HepG2 (cell line): ENCODE measurements around the gene CELSR2. TPM values are rescaled to one million over a fixed set of nuclear protein-coding genes. Genes with fewer than 3 reads are reported as not detected.

Experiments
- ATAC-seq: fragments of 200-7000 bp; cut with Tn5 transposase; 3 replicates; pipeline ENCODE4 v1.9.1; 2020; ENCODE audit warnings: mild to moderate bottlenecking, moderate library complexity
- BruUV-seq: library from RNA; stranded (reverse); fragments of 400-500 nt; replicated peaks from 2 replicates; lab custom pipeline; 2021; lab: Mats Ljungman, UMichigan
- CTCF ChIA-PET: fragments of 300-600 bp; formaldehyde crosslinking; extraction: SDS; loops from one replicate; lab custom pipeline; 2021; ENCODE audit warnings: low total read pairs, inconsistent platforms, low intra/inter-chr PET ratio; lab: Yijun Ruan, JAX
- POLR2A ChIA-PET: fragments of 350-600 bp; sonication (Branson Sonifier 250); formaldehyde crosslinking; loops from one replicate; lab custom pipeline; 2020; ENCODE audit warnings: antibody characterized with exemption, inconsistent platforms; lab: Yijun Ruan, JAX
- DNase-seq: peaks from one replicate; pipeline ENCODE4 v3.0.0-alpha.2; 2015; ENCODE audit warnings: low spot score
- FAIRE-seq: peaks from 3 replicates; lab custom pipeline; 2011; peaks lifted over from hg19 to GRCh38; lab: Jason Lieb, UNC
- H2AFZ ChIP-seq: one replicate; pipeline ENCODE4 v1.6.1; 2011; ENCODE audit warnings: low read length, inconsistent platforms
- H3K27ac ChIP-seq: fragments of 300-600 bp; 3 replicates; pipeline ENCODE4 v1.8.0; 2011; ENCODE audit warnings: mixed run types, mild to moderate bottlenecking, mixed read lengths, low read length, inconsistent platforms; ENCODE audit not compliant: insufficient read depth; ENCODE audit errors: extremely low read length
- H3K27me3 ChIP-seq, 2 experiments: fragments of 200-600 bp in 1 of 2; 2 replicates in 1 of 2; 3 replicates in 1 of 2; pipeline versions ENCODE4 v1.6.0 to v1.8.0; 2011; ENCODE audit warnings: low read length in 2 of 2, mild to moderate bottlenecking in 2 of 2, moderate library complexity in 2 of 2, inconsistent platforms in 1 of 2; ENCODE audit not compliant: insufficient read depth in 2 of 2, control insufficient read depth in 1 of 2
- H3K36me3 ChIP-seq, 2 experiments: fragments of 200-600 bp in 1 of 2; replicated peaks in 1 of 2; 2 replicates in 1 of 2; 3 replicates in 1 of 2; pipeline versions ENCODE4 v1.5.1 to v1.8.0; 2011; ENCODE audit warnings: low read length in 2 of 2, inconsistent platforms in 1 of 2; ENCODE audit not compliant: insufficient read depth in 2 of 2, control insufficient read depth in 1 of 2
- H3K4me1 ChIP-seq: 2 replicates; pipeline ENCODE4 v1.5.1; 2012; ENCODE audit warnings: low read length, inconsistent platforms; ENCODE audit not compliant: insufficient read depth
- H3K4me2 ChIP-seq: 2 replicates; pipeline ENCODE4 v1.6.0; 2011; ENCODE audit warnings: low read depth, low read length, inconsistent platforms
- H3K4me3 ChIP-seq, 3 experiments: fragments of 200-600 bp in 1 of 3; sonication (generic), shearing (Covaris generic) in 1 of 3; replicated peaks in 1 of 3; 2 replicates each; pipeline ENCODE4 v1.5.1; 2011 to 2016; ENCODE audit warnings: low read length in 3 of 3, inconsistent platforms in 2 of 3, low read depth in 2 of 3, mild to moderate bottlenecking in 2 of 3, control low read depth in 1 of 3, mixed read lengths in 1 of 3; ENCODE audit not compliant: insufficient read depth in 1 of 3
- H3K79me2 ChIP-seq: one replicate; pipeline ENCODE4 v1.6.1; 2011; ENCODE audit warnings: low read length, inconsistent platforms; ENCODE audit not compliant: insufficient read depth
- H3K9ac ChIP-seq: 2 replicates; pipeline ENCODE4 v1.6.0; 2011; ENCODE audit warnings: mild to moderate bottlenecking, low read depth, low read length, inconsistent platforms; ENCODE audit not compliant: insufficient read depth
- H3K9me3 ChIP-seq: 2 replicates; pipeline ENCODE4 v1.5.1; 2012; ENCODE audit warnings: mild to moderate bottlenecking, low read length
- H4K20me1 ChIP-seq: 2 replicates; pipeline ENCODE4 v1.6.0; 2011; ENCODE audit warnings: inconsistent platforms, mild to moderate bottlenecking, low read length, moderate library complexity; ENCODE audit not compliant: insufficient read depth
- FOXA1 ChIP-seq, 2 experiments: fragments of 450-650 bp in 1 of 2; sonication (generic) in 1 of 2; formaldehyde crosslinking in 1 of 2; IDR thresholded peaks; 2 replicates each; pipeline versions ENCODE4 v1.4.0 to v1.6.1; 2016 to 2020; ENCODE audit warnings: missing genetic modification reagents in 1 of 2
- MATR3 ChIP-seq: sonication (generic); formaldehyde crosslinking; IDR thresholded peaks from 2 replicates; pipeline ENCODE4 v1.4.0; 2020; ENCODE audit warnings: missing genetic modification reagents
- NFE2L1 ChIP-seq: sonication (generic); formaldehyde crosslinking; IDR thresholded peaks from 2 replicates; pipeline ENCODE4 v1.4.0; 2020; ENCODE audit warnings: missing genetic modification reagents, mild to moderate bottlenecking, borderline replicate concordance
- RARA ChIP-seq: IDR thresholded peaks from 2 replicates; pipeline ENCODE4 v1.6.1; 2016; ENCODE audit warnings: missing genetic modification reagents, missing compliant biosample characterization
- REST ChIP-seq, 2 experiments: IDR thresholded peaks; 2 replicates each; pipeline ENCODE4 v1.6.1; 2011 to 2012; ENCODE audit warnings: low read length in 2 of 2, borderline replicate concordance in 1 of 2, low read depth in 1 of 2, mild to moderate bottlenecking in 1 of 2, moderate library complexity in 1 of 2
- TCF7 ChIP-seq: sonication (generic); IDR thresholded peaks from 2 replicates; pipeline ENCODE4 v1.6.1; 2016; ENCODE audit warnings: antibody characterized with exemption, low read depth
- ZNF615 ChIP-seq: sonication (generic); formaldehyde crosslinking; IDR thresholded peaks from 2 replicates; pipeline ENCODE4 v1.5.0; 2020; ENCODE audit warnings: mild to moderate bottlenecking, missing genetic modification reagents, borderline replicate concordance
- ZNF7 ChIP-seq: IDR thresholded peaks from 2 replicates; pipeline ENCODE4 v1.6.1; 2016; ENCODE audit warnings: missing biosample characterization, missing genetic modification reagents
- WGBS: methylation state at CpG from one replicate; pipeline ENCODE4 v1.1.6; 2017; ENCODE audit warnings: low lambda C conversion rate; 5-methylcytosine and 5-hydroxymethylcytosine counted together
- in situ Hi-C: cut with HindIII; loops from 2 replicates; pipeline ENCODE4 v1.10.0; 2017; ENCODE audit warnings: low pct_unique_long_range_greater_than_20kb; ENCODE audit not compliant: extremely low pct_ligation_motif_present
- intact Hi-C: fragments of 100-400 bp; cut with micrococcal nuclease; formaldehyde crosslinking; loops from one replicate; pipeline ENCODE4 v1.10.0; 2022; ENCODE audit not compliant: unreplicated experiment
- polyA plus RNA-seq, 8 experiments: library from polyadenylated mRNA; depleted of rRNA in 3 of 8; stranded (reverse) in 7 of 8; unstranded in 1 of 8; fragments of >200 nt; fragmentation: Illumina TruSeq in 4 of 8; extraction: Trizol in 4 of 8; gene quantifications; 2 replicates each; pipeline versions ENCODE4 v1.2.1 to v1.2.3, GENCODE V29; 2011 to 2016; ENCODE audit warnings: low read depth in 4 of 8, missing spikeins in 1 of 8, mixed read lengths in 1 of 8; ENCODE audit not compliant: insufficient read depth in 1 of 8
- total RNA-seq, 5 experiments: library from RNA; depleted of rRNA; stranded (reverse); fragments of >200 nt; fragmentation: Illumina TruSeq; extraction: Trizol; gene quantifications; 2 replicates each; pipeline ENCODE4 v1.2.3, GENCODE V29; 2016; ENCODE audit warnings: low read depth in 1 of 5
- TF ChIP-seq, protein P1 (sequence below): sonication (generic); formaldehyde crosslinking; IDR thresholded peaks from 2 replicates; pipeline ENCODE4 v1.5.1; 2020; ENCODE audit warnings: mild to moderate bottlenecking, missing genetic modification reagents, borderline replicate concordance

CELSR2 gene
- total and polyA plus RNA-seq, 2 of the 13 experiments (the other 11 are each of a cell fraction or from before 2014, with no cell fraction given): 4.0 to 6.6 TPM

GRCh38 chr1:109228167-109228566 lies 21.2 kb upstream of the CELSR2 start:
- Histone ChIP-seq H3K9ac (no peak overlapping the region), H3K36me3 (peaks cover 28 to 64% of the 10 kb centered on the region in 2 experiments), H4K20me1 (no peaks in the 10 kb centered on the region), H3K4me1 (peaks cover 12% of the 10 kb centered on the region), H3K79me2 (peaks cover 11% of the 10 kb centered on the region), H3K9me3 (no peaks in the 10 kb centered on the region), H3K27ac (no peak overlapping the region), H3K4me2 (no peak overlapping the region), H2AFZ (no peak overlapping the region), H3K27me3 (no peaks in the 10 kb centered on the region), H3K4me3 (no peak overlapping the region)
- no peak for FAIRE-seq
- no peak for TF ChIP-seq REST (IDR thresholded peaks at IDR 0.05; ENCODE audit: borderline replicate concordance in 1 of 2, low read depth in 1 of 2, low read length in 2 of 2)
- no peak for TF ChIP-seq ZNF615
- TF ChIP-seq MATR3 (CRISPR knock-in tag): no peak
- TF ChIP-seq TCF7: no peak
- TF ChIP-seq NFE2L1 (CRISPR knock-in tag): no peak
- TF ChIP-seq ZNF7 (CRISPR knock-in tag): no peak
- TF ChIP-seq, protein P1, sequence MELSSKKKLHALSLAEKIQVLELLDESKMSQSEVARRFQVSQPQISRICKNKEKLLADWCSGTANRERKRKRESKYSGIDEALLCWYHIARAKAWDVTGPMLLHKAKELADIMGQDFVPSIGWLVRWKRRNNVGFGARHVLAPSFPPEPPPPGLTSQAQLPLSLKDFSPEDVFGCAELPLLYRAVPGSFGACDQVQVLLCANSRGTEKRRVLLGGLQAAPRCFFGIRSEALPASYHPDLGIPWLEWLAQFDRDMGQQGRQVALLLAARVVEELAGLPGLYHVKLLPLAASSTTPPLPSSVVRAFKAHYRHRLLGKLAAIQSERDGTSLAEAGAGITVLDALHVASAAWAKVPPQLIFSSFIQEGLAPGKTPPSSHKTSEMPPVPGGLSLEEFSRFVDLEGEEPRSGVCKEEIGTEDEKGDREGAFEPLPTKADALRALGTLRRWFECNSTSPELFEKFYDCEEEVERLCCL (CRISPR knock-in tag): no peak
- no peak for TF ChIP-seq RARA (CRISPR knock-in tag)
- no peak for TF ChIP-seq FOXA1 (IDR thresholded peaks at IDR 0.05)
- no peak for TF ChIP-seq FOXA1 (CRISPR knock-in tag; IDR thresholded peaks at IDR 0.05)
- CTCF ChIA-PET: no interaction called here
- over 99% methylated on average over 3 of the region's 3 CpGs for WGBS
- in situ Hi-C loops: no loop called here
- DNase-seq: no peak
- no TSS peak for BruUV-seq
- ATAC-seq: no peak
- intact Hi-C loops: no loop called here
- POLR2A ChIA-PET: no interaction called here
